GM12872 (cell line): ENCODE results near the gene YARS1.

Experiments
- CTCF ChIP-seq: IDR thresholded peaks from 3 replicates; pipeline ENCODE4 v1.5.1; 2011; ENCODE audit warnings: low read depth, mild to moderate bottlenecking, low read length, moderate library complexity; ENCODE audit not compliant: insufficient read depth

YARS1 gene

GRCh38 chr1:32813941-32814739 is 3.0 kb downstream of the YARS1 start:
- no peak for TF ChIP-seq CTCF

DNA sequence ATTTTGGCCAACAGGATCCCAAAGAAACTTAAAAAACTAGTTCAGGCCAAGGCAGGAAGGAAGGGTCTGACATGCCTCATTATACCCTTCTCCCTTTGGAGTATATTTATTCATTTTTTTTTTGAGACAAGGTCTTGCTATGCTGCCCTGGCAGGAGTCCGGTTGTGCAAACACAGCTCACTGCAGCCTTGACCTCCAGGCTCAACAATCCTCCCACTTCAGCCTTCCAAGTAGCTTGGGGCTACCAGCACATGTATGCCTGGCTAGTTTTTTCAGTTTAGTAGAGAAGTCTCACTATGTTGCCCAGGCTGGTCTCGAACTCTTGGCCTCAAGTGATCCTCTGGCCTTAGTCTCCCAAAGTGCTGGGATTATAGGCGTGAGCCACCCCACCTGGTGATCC is 5.2 kb downstream of the YARS1 start:
- TF ChIP-seq CTCF, result no peak

DNA sequence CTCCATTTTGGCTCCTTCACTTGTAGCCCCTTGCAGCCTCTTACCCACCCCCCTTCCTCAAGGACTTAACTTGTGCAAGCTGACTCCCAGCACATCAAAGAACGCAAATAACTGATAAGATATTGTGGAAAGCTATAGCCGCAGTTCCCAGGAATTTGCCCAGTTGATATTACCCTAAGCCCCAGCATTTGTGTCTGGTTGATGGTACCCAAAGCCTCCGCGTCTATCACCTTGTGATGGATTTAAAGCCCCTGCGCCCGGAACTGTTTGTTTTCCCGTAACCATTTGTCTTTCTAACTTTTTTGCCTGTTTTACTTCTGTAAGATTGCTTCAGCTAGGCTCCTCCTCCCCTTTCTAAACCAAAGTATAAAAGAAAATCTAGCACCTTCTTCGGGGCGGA is 5.9 kb downstream of the YARS1 start:
- TF ChIP-seq CTCF, result no peak

DNA sequence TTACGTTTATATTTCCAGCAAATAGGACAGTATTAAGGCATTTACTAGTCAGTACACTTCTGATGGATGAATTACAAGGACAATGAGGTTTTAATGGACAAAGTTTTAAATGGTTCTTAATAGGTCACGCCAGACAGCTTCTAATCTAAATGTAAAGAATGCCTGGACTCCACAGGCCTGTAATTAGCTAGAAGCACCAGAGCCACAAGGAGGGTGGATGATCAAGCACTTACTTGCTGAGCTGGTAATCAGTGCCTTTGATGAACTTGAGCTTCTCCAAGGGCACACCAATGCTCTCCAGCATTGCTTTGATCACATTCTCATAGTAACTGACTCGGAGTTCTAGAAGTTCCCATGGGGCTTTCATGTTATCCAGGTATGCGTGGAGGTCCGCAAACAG is 6.8 kb downstream of the YARS1 start:
- TF ChIP-seq CTCF, result no peak

DNA sequence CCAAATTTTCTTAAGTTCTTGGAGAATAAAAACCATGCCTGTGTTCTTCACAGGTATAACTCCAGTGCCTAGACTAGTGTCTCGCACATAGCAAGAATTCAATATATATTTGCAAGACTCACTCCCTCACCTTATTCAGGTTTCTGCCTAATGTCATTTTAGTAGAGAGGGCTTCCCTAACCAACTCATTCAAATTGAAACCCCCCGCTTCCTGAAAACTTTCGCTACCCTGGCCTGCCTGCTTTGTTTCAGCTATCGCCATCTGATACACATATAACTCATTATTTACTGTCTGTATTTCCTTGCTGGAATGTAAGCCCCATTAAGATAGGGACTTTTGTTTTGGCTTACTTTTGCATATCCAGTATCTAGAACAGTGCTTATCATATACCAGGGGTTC is 8.6 kb downstream of the YARS1 start:
- TF ChIP-seq CTCF, result no peak

GRCh38 chr1:32806910-32807523 is 10.1 kb downstream of the YARS1 start:
- TF ChIP-seq CTCF, result no peak

GRCh38 chr1:32806290-32806689 is 10.9 kb downstream of the YARS1 start:
- no peak for TF ChIP-seq CTCF
